Keratinocyte (primary cell): ENCODE data around the gene CMSS1. TPM values are rescaled to one million over a fixed set of nuclear protein-coding genes. Genes with fewer than 3 reads are reported as not detected.

ENCODE experiments used
- DNase-seq: peaks from one replicate; pipeline ENCODE4 v3.0.0-alpha.2; 2011; ENCODE audit warnings: low read depth, missing footprints, low spot score
- FAIRE-seq: peaks from 2 replicates; lab custom pipeline; 2011; peaks lifted over from hg19 to GRCh38; lab: Jason Lieb, UNC
- H2AFZ ChIP-seq: 2 replicates; pipeline ENCODE4 v1.6.0; 2012; ENCODE audit warnings: low read length, control low read depth, inconsistent platforms; ENCODE audit not compliant: control insufficient read depth
- H3K27ac ChIP-seq: 2 replicates; pipeline ENCODE4 v1.5.1; 2011; ENCODE audit warnings: low read length; ENCODE audit not compliant: control insufficient read depth, insufficient read depth
- H3K27me3 ChIP-seq: 3 replicates; pipeline ENCODE4 v1.6.0; 2011; ENCODE audit warnings: low read length; ENCODE audit not compliant: control insufficient read depth, insufficient read depth; ENCODE audit errors: extremely low read depth
- H3K36me3 ChIP-seq, 2 experiments: 2 replicates in 1 of 2; 3 replicates in 1 of 2; pipeline ENCODE4 v1.5.1; 2011; ENCODE audit warnings: low read length in 2 of 2, mild to moderate bottlenecking in 1 of 2; ENCODE audit not compliant: control insufficient read depth in 2 of 2, insufficient read depth in 2 of 2; ENCODE audit errors: extremely low read depth in 1 of 2
- H3K4me1 ChIP-seq: 3 replicates; pipeline ENCODE4 v1.5.1; 2011; ENCODE audit warnings: low read length; ENCODE audit not compliant: control insufficient read depth, insufficient read depth; ENCODE audit errors: extremely low read depth
- H3K4me2 ChIP-seq: 3 replicates; pipeline ENCODE4 v1.6.0; 2011; ENCODE audit warnings: low read depth, low read length; ENCODE audit not compliant: control insufficient read depth, insufficient read depth; ENCODE audit errors: extremely low read depth
- H3K4me3 ChIP-seq, 3 experiments: fragments of 200-600 bp in 1 of 3; sonication (generic) in 1 of 3; 2 replicates in 2 of 3; 3 replicates in 1 of 3; pipeline ENCODE4 v1.5.1; 2011 to 2016; ENCODE audit warnings: low read length in 3 of 3, mild to moderate bottlenecking in 3 of 3, control low read depth in 2 of 3, inconsistent platforms in 1 of 3, low read depth in 1 of 3, mixed read lengths in 1 of 3, mixed run types in 1 of 3, moderate library complexity in 1 of 3; ENCODE audit not compliant: control insufficient read depth in 2 of 3, insufficient read depth in 2 of 3; ENCODE audit errors: extremely low read depth in 1 of 3
- H3K79me2 ChIP-seq: 2 replicates; pipeline ENCODE4 v1.6.0; 2012; ENCODE audit warnings: low read length; ENCODE audit not compliant: control insufficient read depth, insufficient read depth
- H3K9ac ChIP-seq: 3 replicates; pipeline ENCODE4 v1.6.0; 2011; ENCODE audit warnings: low read length; ENCODE audit not compliant: control insufficient read depth, insufficient read depth; ENCODE audit errors: extremely low read depth
- H3K9me1 ChIP-seq: 3 replicates; pipeline ENCODE4 v1.6.0; 2011; ENCODE audit warnings: low read length; ENCODE audit not compliant: control insufficient read depth, insufficient read depth; ENCODE audit errors: extremely low read depth
- H3K9me3 ChIP-seq: 2 replicates; pipeline ENCODE4 v1.5.1; 2012; ENCODE audit warnings: low read depth, low read length; ENCODE audit not compliant: control insufficient read depth
- H4K20me1 ChIP-seq: 3 replicates; pipeline ENCODE4 v1.6.0; 2011; ENCODE audit warnings: low read length; ENCODE audit not compliant: control insufficient read depth, insufficient read depth; ENCODE audit errors: extremely low read depth
- EZH2 ChIP-seq: IDR thresholded peaks from one replicate; pipeline ENCODE4 v1.6.1; 2012; ENCODE audit warnings: inconsistent platforms, mild to moderate bottlenecking, low read length, moderate library complexity
- dilution Hi-C: fragments of 300-500 bp; cut with MboI; formaldehyde crosslinking; loops from one replicate; pipeline ENCODE4 v1.7.0; 2020; ENCODE audit warnings: low sequenced_read_pairs; ENCODE audit not compliant: extremely low pct_ligation_motif_present
- polyA plus RNA-seq, 5 experiments: library from polyadenylated mRNA; depleted of rRNA in 3 of 5; stranded (reverse) in 3 of 5; stranded (forward) in 1 of 5; unstranded in 1 of 5; fragments of >200 nt; gene quantifications; 1 replicate in 1 of 5; 2 replicates in 3 of 5; 3 replicates in 1 of 5; pipeline versions ENCODE4 v1.2.1 to v1.2.3, GENCODE V29; 2011 to 2012; ENCODE audit warnings: missing spikeins in 2 of 5, low read depth in 1 of 5, low replicate concordance in 1 of 5
- TF ChIP-seq, protein P1 (sequence below), 3 experiments: IDR thresholded peaks in 1 of 3; conservative IDR thresholded peaks in 1 of 3; optimal IDR thresholded peaks in 1 of 3; 2 replicates in 2 of 3; 3 replicates in 1 of 3; pipeline versions ENCODE3 to v1.5.1; 2011; ENCODE audit warnings: low read length in 3 of 3, mild to moderate bottlenecking in 3 of 3, moderate library complexity in 2 of 3, control low read depth in 1 of 3, inconsistent platforms in 1 of 3; ENCODE audit not compliant: insufficient read depth in 2 of 3; ENCODE audit errors: extremely low read depth in 1 of 3

The CMSS1 gene
- polyA plus RNA-seq, 1 donor (not counting 4 experiments of a cell fraction or from before 2014, with no cell fraction given) = 37.2 TPM

DNA sequence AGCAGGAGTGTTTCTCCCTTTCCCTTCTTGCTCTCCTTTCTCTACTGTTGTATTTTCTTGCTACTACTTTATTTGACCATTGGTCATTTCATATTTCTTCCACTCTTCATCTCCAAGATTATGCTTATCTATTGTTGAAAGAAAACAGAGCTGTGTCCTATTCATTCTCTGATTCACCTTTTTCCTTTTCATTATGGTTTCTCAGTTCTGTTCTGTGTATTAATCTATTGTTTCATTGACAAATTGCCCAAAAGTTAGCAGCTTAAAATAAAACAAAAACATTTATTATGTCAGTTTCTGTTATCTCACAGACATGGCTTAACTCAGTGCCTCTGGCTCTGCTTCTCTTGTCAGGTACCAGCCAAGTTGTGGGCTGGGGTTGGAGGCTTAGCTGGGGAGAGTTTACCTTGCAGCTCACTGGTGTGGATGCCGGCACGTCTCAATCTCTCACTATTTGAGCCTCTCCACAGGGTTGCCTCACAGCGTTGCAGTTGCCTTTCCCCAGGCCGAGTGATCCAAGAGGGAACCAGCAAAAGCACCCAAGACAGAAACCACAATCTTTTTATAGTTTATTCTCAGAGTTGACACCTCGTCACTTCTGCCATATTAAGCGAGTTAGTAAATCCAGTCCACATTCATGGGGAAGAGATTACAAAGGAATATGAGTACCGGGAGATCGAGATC is 333.5 kb downstream of the CMSS1 start:
- Histone ChIP-seq H3K79me2 (no peaks in the 10 kb centered on the region), H3K4me1 (no peaks in the 10 kb centered on the region), H3K27me3 (no peaks in the 10 kb centered on the region), H4K20me1 (no peaks in the 10 kb centered on the region), H2AFZ (no peak overlapping the region), H3K36me3 (peaks cover 0 to 3% of the 10 kb centered on the region in 2 experiments), H3K9me3 (no peaks in the 10 kb centered on the region), H3K9me1 (no peaks in the 10 kb centered on the region), H3K27ac (no peak overlapping the region), H3K4me3 (no peak overlapping the region), H3K9ac (no peak overlapping the region), H3K4me2 (no peak overlapping the region)
- DNase-seq (no peak), FAIRE-seq (no peak)
- dilution Hi-C loops = no loop called here
- no peak for TF ChIP-seq EZH2
- TF ChIP-seq, protein P1, sequence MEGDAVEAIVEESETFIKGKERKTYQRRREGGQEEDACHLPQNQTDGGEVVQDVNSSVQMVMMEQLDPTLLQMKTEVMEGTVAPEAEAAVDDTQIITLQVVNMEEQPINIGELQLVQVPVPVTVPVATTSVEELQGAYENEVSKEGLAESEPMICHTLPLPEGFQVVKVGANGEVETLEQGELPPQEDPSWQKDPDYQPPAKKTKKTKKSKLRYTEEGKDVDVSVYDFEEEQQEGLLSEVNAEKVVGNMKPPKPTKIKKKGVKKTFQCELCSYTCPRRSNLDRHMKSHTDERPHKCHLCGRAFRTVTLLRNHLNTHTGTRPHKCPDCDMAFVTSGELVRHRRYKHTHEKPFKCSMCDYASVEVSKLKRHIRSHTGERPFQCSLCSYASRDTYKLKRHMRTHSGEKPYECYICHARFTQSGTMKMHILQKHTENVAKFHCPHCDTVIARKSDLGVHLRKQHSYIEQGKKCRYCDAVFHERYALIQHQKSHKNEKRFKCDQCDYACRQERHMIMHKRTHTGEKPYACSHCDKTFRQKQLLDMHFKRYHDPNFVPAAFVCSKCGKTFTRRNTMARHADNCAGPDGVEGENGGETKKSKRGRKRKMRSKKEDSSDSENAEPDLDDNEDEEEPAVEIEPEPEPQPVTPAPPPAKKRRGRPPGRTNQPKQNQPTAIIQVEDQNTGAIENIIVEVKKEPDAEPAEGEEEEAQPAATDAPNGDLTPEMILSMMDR (optimal IDR thresholded peaks at IDR 0.05 in 1 of 3, IDR thresholded peaks at IDR 0.05 in 1 of 3, conservative IDR thresholded peaks at IDR 0.05 in 1 of 3; ENCODE audit: extremely low read depth in 1 of 3, insufficient read depth in 2 of 3, low read length in 3 of 3) = no peak

DNA sequence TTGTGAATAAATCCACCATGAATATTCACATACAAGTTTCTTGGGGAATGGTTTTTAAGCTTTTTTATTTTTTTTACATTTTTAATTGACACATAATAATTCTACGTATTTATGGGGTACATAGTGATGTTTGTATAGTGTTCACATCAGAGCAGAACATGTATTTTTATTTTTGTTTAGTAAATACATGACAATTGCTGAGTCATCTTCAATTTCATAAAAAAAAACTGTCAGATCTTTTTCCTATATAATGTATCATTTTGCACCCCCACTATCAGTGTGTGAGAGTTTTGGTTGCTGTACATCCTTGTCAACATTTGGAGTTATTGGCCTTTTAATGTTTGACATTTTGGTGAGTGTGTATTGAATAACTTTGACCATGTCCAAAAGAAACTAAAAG is 336.5 kb downstream of the CMSS1 start:
- Histone ChIP-seq H3K79me2 (no peaks in the 10 kb centered on the region), H3K4me3 (no peak overlapping the region), H3K9me3 (no peaks in the 10 kb centered on the region), H2AFZ (no peak overlapping the region), H3K9me1 (no peaks in the 10 kb centered on the region), H4K20me1 (no peaks in the 10 kb centered on the region), H3K27ac (no peak overlapping the region), H3K4me2 (no peak overlapping the region), H3K27me3 (no peaks in the 10 kb centered on the region), H3K36me3 (no peaks in the 10 kb centered on the region), H3K9ac (no peak overlapping the region), H3K4me1 (peaks cover 6% of the 10 kb centered on the region)
- DNase-seq (no peak), FAIRE-seq (no peak)
- dilution Hi-C loops = no loop called here
- no peak for TF ChIP-seq EZH2
- TF ChIP-seq, protein P1 (optimal IDR thresholded peaks at IDR 0.05 in 1 of 3, IDR thresholded peaks at IDR 0.05 in 1 of 3, conservative IDR thresholded peaks at IDR 0.05 in 1 of 3; ENCODE audit: extremely low read depth in 1 of 3, insufficient read depth in 2 of 3, low read length in 3 of 3) = no peak
